OCI-LY1 (cell line): Measurements from ENCODE around the gene DHX38.

ENCODE experiments used
- H2AFZ ChIP-seq: fragments of 200-600 bp; sonication (generic), shearing (Covaris generic); 2 replicates; pipeline ENCODE4 v1.6.0; 2014; ENCODE audit warnings: antibody characterized with exemption, mild to moderate bottlenecking, low read length
- H3F3A ChIP-seq: fragments of 200-600 bp; sonication (generic), shearing (Covaris generic); 2 replicates; pipeline ENCODE4 v1.6.0; 2014; ENCODE audit warnings: mild to moderate bottlenecking, antibody characterized with exemption, low read length, moderate library complexity; ENCODE audit not compliant: insufficient read depth
- H3K27ac ChIP-seq: fragments of 200-600 bp; sonication (generic); 2 replicates; pipeline ENCODE4 v1.5.1; 2014; ENCODE audit warnings: low read length, mixed run types, mild to moderate bottlenecking, low read depth; ENCODE audit not compliant: poor library complexity, severe bottlenecking
- H3K27me3 ChIP-seq: fragments of 200-600 bp; sonication (generic); 2 replicates; pipeline ENCODE4 v1.6.0; 2014; ENCODE audit warnings: antibody characterized with exemption, mild to moderate bottlenecking, low read length, moderate library complexity; ENCODE audit not compliant: insufficient read depth
- H3K36me3 ChIP-seq: fragments of 200-600 bp; sonication (generic); 2 replicates; pipeline ENCODE4 v1.6.1; 2014; ENCODE audit warnings: mild to moderate bottlenecking, antibody characterized with exemption, low read length, moderate library complexity, mixed read lengths; ENCODE audit not compliant: insufficient read depth
- H3K4me1 ChIP-seq: fragments of 200-600 bp; sonication (generic); 2 replicates; pipeline ENCODE4 v1.5.1; 2014; ENCODE audit warnings: mild to moderate bottlenecking, low read length, moderate library complexity; ENCODE audit not compliant: insufficient read depth, severe bottlenecking
- H3K4me2 ChIP-seq: fragments of 200-600 bp; sonication (generic), shearing (Covaris generic); 2 replicates; pipeline ENCODE4 v1.6.1; 2014; ENCODE audit warnings: low read length
- H3K4me3 ChIP-seq: fragments of 200-600 bp; sonication (generic); 2 replicates; pipeline ENCODE4 v1.5.1; 2014; ENCODE audit warnings: low read length, low read depth, mild to moderate bottlenecking, mixed read lengths; ENCODE audit not compliant: poor library complexity, severe bottlenecking
- H3K79me2 ChIP-seq: fragments of 200-600 bp; shearing (Covaris generic); 2 replicates; pipeline ENCODE4 v1.6.1; 2016; ENCODE audit warnings: mixed run types, low read length, mixed read lengths; ENCODE audit not compliant: insufficient read depth
- H3K9ac ChIP-seq: fragments of 200-600 bp; sonication (generic), shearing (Covaris generic); 2 replicates; pipeline ENCODE4 v1.6.1; 2014; ENCODE audit warnings: mild to moderate bottlenecking, low read length, mixed read lengths
- H3K9me2 ChIP-seq: fragments of 200-600 bp; sonication (generic), shearing (Covaris generic); 2 replicates; pipeline ENCODE4 v1.6.1; 2014; ENCODE audit warnings: low read depth, mild to moderate bottlenecking, low read length, mixed read lengths
- H3K9me3 ChIP-seq: fragments of 200-600 bp; shearing (Covaris generic); 2 replicates; pipeline ENCODE4 v1.6.1; 2014; ENCODE audit warnings: low read length, mixed read lengths
- H4K20me1 ChIP-seq: fragments of 200-600 bp; sonication (generic), shearing (Covaris generic); 2 replicates; pipeline ENCODE4 v1.6.0; 2016; ENCODE audit warnings: mild to moderate bottlenecking, low read length; ENCODE audit not compliant: insufficient read depth
- EZH2 ChIP-seq: fragments of 200-600 bp; sonication (generic), shearing (Covaris generic); IDR thresholded peaks from 2 replicates; pipeline ENCODE4 v1.8.0; 2017; ENCODE audit warnings: borderline replicate concordance, mixed run types, mild to moderate bottlenecking, antibody characterized with exemption, low read length, moderate library complexity, mixed read lengths
- TF ChIP-seq, protein P1 (sequence below): fragments of 200-600 bp; sonication (generic), shearing (Covaris generic); IDR thresholded peaks from 2 replicates; pipeline ENCODE4 v1.5.1; 2017; ENCODE audit warnings: mild to moderate bottlenecking, antibody characterized with exemption, low read length, moderate library complexity, mixed read lengths

DHX38 gene

DNA sequence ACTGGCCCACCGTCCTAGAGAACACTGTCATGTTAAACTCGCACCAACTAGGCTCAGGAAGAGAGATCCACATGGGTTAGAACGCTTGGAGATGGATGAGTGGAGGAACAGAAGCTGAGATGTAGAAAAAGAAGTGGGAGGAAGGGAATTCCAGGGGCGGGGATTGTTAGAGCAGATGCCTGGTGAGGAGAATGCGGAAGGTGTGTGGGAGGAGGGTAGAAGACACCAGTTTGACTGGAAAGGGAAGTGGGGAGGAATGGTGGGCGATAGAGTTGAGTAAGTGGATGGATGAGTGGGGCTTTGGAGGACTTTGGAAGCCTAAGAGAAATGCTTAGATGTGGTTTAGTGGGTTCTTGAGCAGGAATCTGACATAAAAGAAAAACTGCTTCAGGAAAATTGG is 37.4 kb downstream of the DHX38 start:
- no peak overlapping the region for H3K4me2 ChIP-seq
- H3K4me1 ChIP-seq = no peaks in the 10 kb centered on the region
- no peaks in the 10 kb centered on the region for H3K27me3 ChIP-seq

DNA sequence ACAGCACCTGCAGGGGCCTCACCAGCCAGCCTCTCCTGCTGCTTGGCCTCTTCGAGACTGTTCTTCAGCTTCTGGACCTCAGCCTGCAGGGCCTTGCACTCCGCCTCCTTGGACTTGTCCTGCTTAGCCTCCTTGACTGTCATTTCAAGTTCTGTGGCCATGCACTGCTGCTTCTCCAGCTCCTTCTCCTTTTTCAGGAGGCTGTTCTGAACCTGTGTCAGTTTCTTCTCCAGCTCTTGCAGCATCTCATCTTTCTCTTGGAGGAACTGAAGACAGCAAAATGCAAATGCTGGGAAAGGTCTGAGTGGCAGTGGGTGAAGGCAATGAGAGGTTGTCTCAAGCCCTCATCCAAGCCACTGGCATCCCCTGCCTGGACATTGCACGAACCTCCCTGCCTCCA is 39.1 kb downstream of the DHX38 start:
- no peak overlapping the region for H2AFZ ChIP-seq
- TF ChIP-seq, protein P1, sequence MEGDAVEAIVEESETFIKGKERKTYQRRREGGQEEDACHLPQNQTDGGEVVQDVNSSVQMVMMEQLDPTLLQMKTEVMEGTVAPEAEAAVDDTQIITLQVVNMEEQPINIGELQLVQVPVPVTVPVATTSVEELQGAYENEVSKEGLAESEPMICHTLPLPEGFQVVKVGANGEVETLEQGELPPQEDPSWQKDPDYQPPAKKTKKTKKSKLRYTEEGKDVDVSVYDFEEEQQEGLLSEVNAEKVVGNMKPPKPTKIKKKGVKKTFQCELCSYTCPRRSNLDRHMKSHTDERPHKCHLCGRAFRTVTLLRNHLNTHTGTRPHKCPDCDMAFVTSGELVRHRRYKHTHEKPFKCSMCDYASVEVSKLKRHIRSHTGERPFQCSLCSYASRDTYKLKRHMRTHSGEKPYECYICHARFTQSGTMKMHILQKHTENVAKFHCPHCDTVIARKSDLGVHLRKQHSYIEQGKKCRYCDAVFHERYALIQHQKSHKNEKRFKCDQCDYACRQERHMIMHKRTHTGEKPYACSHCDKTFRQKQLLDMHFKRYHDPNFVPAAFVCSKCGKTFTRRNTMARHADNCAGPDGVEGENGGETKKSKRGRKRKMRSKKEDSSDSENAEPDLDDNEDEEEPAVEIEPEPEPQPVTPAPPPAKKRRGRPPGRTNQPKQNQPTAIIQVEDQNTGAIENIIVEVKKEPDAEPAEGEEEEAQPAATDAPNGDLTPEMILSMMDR = no peak
- TF ChIP-seq EZH2 = no peak
- H3F3A ChIP-seq = no peaks in the 10 kb centered on the region
- H3K79me2 ChIP-seq = no peaks in the 10 kb centered on the region
- no peaks in the 10 kb centered on the region for H3K9me2 ChIP-seq
- H3K27ac ChIP-seq = no peak overlapping the region
- no peaks in the 10 kb centered on the region for H3K9me3 ChIP-seq
- H4K20me1 ChIP-seq = no peaks in the 10 kb centered on the region
- H3K27me3 ChIP-seq = no peaks in the 10 kb centered on the region
- H3K4me3 ChIP-seq = no peak overlapping the region
- no peak overlapping the region for H3K9ac ChIP-seq
- H3K36me3 ChIP-seq = no peaks in the 10 kb centered on the region
- no peak overlapping the region for H3K4me2 ChIP-seq
- no peaks in the 10 kb centered on the region for H3K4me1 ChIP-seq

More for the DNA sequence above, 37.4 kb downstream of the DHX38 start:
- no peaks in the 10 kb centered on the region for H3K36me3 ChIP-seq
- no peaks in the 10 kb centered on the region for H3K9me2 ChIP-seq
- no peak overlapping the region for H3K9ac ChIP-seq
- no peaks in the 10 kb centered on the region for H4K20me1 ChIP-seq
- no peak overlapping the region for H3K4me3 ChIP-seq
- TF ChIP-seq, protein P1 = no peak
- no peak for TF ChIP-seq EZH2
- no peaks in the 10 kb centered on the region for H3K9me3 ChIP-seq
- H3K79me2 ChIP-seq = no peaks in the 10 kb centered on the region
- H3K27ac ChIP-seq = no peak overlapping the region
- no peaks in the 10 kb centered on the region for H3F3A ChIP-seq
- no peak overlapping the region for H2AFZ ChIP-seq

DNA sequence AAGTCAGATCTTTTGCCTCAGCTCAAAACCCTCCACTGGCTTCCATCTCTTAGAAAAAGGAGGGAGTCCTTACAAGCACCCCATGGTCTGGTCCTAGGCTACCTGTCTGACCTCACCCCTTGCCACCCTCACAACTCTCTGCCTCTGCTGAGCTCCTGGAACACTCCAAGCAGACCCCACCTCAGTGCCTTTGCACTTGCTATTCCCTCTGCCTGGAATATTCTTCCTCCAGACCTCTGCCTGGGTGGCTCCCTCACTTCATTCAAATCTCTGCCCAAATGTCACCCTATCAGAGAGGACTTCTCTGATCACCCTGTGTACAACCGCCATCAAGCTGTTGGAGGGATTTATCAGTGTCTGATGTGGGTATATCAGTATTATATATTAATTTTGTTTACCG is 40.9 kb downstream of the DHX38 start:
- no peaks in the 10 kb centered on the region for H4K20me1 ChIP-seq
- H3K27me3 ChIP-seq = no peaks in the 10 kb centered on the region
- no peak overlapping the region for H3K27ac ChIP-seq
- H3K36me3 ChIP-seq = no peaks in the 10 kb centered on the region
- H3K79me2 ChIP-seq = no peaks in the 10 kb centered on the region
- H3K4me3 ChIP-seq = no peak overlapping the region
- no peaks in the 10 kb centered on the region for H3K4me1 ChIP-seq
- H3K9me2 ChIP-seq = no peaks in the 10 kb centered on the region
- no peak overlapping the region for H2AFZ ChIP-seq
- TF ChIP-seq EZH2 = no peak
- TF ChIP-seq, protein P1 = no peak
- H3F3A ChIP-seq = no peaks in the 10 kb centered on the region
- H3K4me2 ChIP-seq = no peak overlapping the region
- no peaks in the 10 kb centered on the region for H3K9me3 ChIP-seq
- H3K9ac ChIP-seq = no peak overlapping the region
